SU-DHL-6 (cell line): ENCODE measurements around the gene GINS1.

Source experiments
- H2AFZ ChIP-seq: fragments of 200-600 bp; sonication (generic); 2 replicates; pipeline ENCODE4 v1.6.1; 2014; ENCODE audit warnings: low read depth, mild to moderate bottlenecking, moderate library complexity, mixed read lengths, antibody characterized with exemption, low read length; ENCODE audit not compliant: severe bottlenecking
- H3F3A ChIP-seq: fragments of 200-600 bp; shearing (Covaris generic); 2 replicates; pipeline ENCODE4 v1.6.0; 2016; ENCODE audit warnings: antibody characterized with exemption, mild to moderate bottlenecking; ENCODE audit not compliant: insufficient read depth
- H3K27ac ChIP-seq: fragments of 200-600 bp; sonication (generic); 2 replicates; pipeline ENCODE4 v1.5.1; 2016; ENCODE audit warnings: low read depth, mild to moderate bottlenecking, low read length, moderate library complexity, mixed read lengths
- H3K27me3 ChIP-seq: fragments of 200-600 bp; sonication (generic), shearing (Covaris generic); 2 replicates; pipeline ENCODE4 v1.6.0; 2014; ENCODE audit warnings: mild to moderate bottlenecking, low read length
- H3K36me3 ChIP-seq: fragments of 200-600 bp; sonication (generic); 2 replicates; pipeline ENCODE4 v1.6.1; 2014; ENCODE audit warnings: mild to moderate bottlenecking, low read length, mixed read lengths
- H3K4me2 ChIP-seq: fragments of 300-600, 200-600 bp; shearing (Covaris generic), sonication (generic); 2 replicates; pipeline ENCODE4 v1.6.0; 2014; ENCODE audit warnings: low read length, low read depth, mild to moderate bottlenecking; ENCODE audit not compliant: poor library complexity, severe bottlenecking
- H3K4me3 ChIP-seq: fragments of 200-600 bp; sonication (generic); 2 replicates; pipeline ENCODE4 v1.5.1; 2014; ENCODE audit warnings: antibody characterized with exemption, low read length, mild to moderate bottlenecking, mixed read lengths; ENCODE audit not compliant: insufficient read depth, poor library complexity, severe bottlenecking
- H3K79me2 ChIP-seq: fragments of 200-600 bp; sonication (generic); 2 replicates; pipeline ENCODE4 v1.6.1; 2014; ENCODE audit warnings: mild to moderate bottlenecking, low read length, moderate library complexity; ENCODE audit not compliant: insufficient read depth
- H3K9ac ChIP-seq: fragments of 200-600 bp; sonication (generic); 2 replicates; pipeline ENCODE4 v1.7.0; 2014; ENCODE audit warnings: mild to moderate bottlenecking, low read length
- H3K9me2 ChIP-seq: fragments of 200-600 bp; sonication (generic); replicated peaks from 2 replicates; pipeline ENCODE4 v1.6.1; 2014; ENCODE audit warnings: low read length; ENCODE audit not compliant: insufficient read depth
- H3K9me3 ChIP-seq: fragments of 200-600 bp; sonication (generic); 2 replicates; pipeline ENCODE4 v1.6.1; 2014; ENCODE audit warnings: low read length, mixed read lengths; ENCODE audit not compliant: insufficient read depth
- H4K20me1 ChIP-seq: fragments of 200-600 bp; sonication (generic); 2 replicates; pipeline ENCODE4 v1.6.1; 2014; ENCODE audit warnings: low read depth, mild to moderate bottlenecking, antibody characterized with exemption, low read length, moderate library complexity, mixed read lengths
- EZH2phosphoT487 ChIP-seq: fragments of 200-600 bp; sonication (generic), shearing (Covaris generic); conservative IDR thresholded peaks from 2 replicates; pipeline ENCODE4 v1.6.1; 2018; ENCODE audit warnings: mild to moderate bottlenecking, antibody characterized with exemption, low read length, moderate library complexity, mixed read lengths
- TF ChIP-seq, protein P1 (sequence below): fragments of 200-600 bp; sonication (generic); IDR thresholded peaks from one replicate; pipeline ENCODE4 v1.5.1; 2017; ENCODE audit warnings: antibody characterized with exemption, mild to moderate bottlenecking, low read length, moderate library complexity; ENCODE audit not compliant: insufficient read depth, poor library complexity, severe bottlenecking

Gene GINS1

GRCh38 chr20:25408170-25408547, 686 bp downstream of the GINS1 start:
- peak overlapping the region; percentile 89 for H3K4me3 ChIP-seq
- no peaks in the 10 kb centered on the region for H4K20me1 ChIP-seq
- no peaks in the 10 kb centered on the region for H3K9me2 ChIP-seq
- peak overlapping the region; percentile 52 for H3K27ac ChIP-seq
- H3K9me3 ChIP-seq: peaks cover 6% of the 10 kb centered on the region; the same call in 1 of the 2 replicates
- H3F3A ChIP-seq: no peaks in the 10 kb centered on the region
- H2AFZ ChIP-seq: peak overlapping the region; percentile 95
- H3K79me2 ChIP-seq: peaks cover 44% of the 10 kb centered on the region
- H3K27me3 ChIP-seq: no peaks in the 10 kb centered on the region
- no peaks in the 10 kb centered on the region; the same call in 1 of the 2 replicates for H3K36me3 ChIP-seq
- no peak for TF ChIP-seq EZH2phosphoT487
- TF ChIP-seq, protein P1, sequence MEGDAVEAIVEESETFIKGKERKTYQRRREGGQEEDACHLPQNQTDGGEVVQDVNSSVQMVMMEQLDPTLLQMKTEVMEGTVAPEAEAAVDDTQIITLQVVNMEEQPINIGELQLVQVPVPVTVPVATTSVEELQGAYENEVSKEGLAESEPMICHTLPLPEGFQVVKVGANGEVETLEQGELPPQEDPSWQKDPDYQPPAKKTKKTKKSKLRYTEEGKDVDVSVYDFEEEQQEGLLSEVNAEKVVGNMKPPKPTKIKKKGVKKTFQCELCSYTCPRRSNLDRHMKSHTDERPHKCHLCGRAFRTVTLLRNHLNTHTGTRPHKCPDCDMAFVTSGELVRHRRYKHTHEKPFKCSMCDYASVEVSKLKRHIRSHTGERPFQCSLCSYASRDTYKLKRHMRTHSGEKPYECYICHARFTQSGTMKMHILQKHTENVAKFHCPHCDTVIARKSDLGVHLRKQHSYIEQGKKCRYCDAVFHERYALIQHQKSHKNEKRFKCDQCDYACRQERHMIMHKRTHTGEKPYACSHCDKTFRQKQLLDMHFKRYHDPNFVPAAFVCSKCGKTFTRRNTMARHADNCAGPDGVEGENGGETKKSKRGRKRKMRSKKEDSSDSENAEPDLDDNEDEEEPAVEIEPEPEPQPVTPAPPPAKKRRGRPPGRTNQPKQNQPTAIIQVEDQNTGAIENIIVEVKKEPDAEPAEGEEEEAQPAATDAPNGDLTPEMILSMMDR: no peak
- H3K4me2 ChIP-seq: peak overlapping the region; percentile 80
- peak overlapping the region; percentile 85 for H3K9ac ChIP-seq

DNA sequence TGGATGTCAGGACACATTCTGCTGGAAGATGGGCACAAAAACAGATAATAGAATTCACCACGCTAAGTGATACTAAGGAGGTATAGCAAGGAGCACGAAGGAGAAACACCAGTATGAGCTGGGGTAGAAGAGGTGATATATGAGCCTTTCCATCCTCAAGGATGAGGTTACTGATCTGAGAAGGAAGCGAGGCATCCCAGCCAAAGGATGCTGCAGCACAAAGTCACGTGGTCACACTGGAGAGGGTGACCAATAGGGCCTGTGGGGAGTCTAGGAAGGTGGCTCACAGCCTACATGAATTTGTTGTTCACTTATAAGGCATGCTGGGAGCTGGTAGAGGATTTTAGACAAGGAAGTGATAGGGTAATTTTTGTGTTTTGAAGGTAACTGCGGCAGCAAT, 1.4 kb downstream of the GINS1 start:
- H3K79me2 ChIP-seq: peaks cover 50% of the 10 kb centered on the region
- no peaks in the 10 kb centered on the region for H3K9me2 ChIP-seq
- peak overlapping the region; percentile 89 for H3K4me3 ChIP-seq
- H3K4me2 ChIP-seq: peak overlapping the region; percentile 80
- no peak overlapping the region for H2AFZ ChIP-seq
- no peak for TF ChIP-seq EZH2phosphoT487
- TF ChIP-seq, protein P1: no peak
- H3K27ac ChIP-seq: no peak overlapping the region
- no peaks in the 10 kb centered on the region for H3K27me3 ChIP-seq
- no peaks in the 10 kb centered on the region for H3K9me3 ChIP-seq
- H3K36me3 ChIP-seq: no peaks in the 10 kb centered on the region; the same call in 1 of the 2 replicates
- H4K20me1 ChIP-seq: no peaks in the 10 kb centered on the region
- H3F3A ChIP-seq: no peaks in the 10 kb centered on the region
- peak overlapping the region; percentile 85 for H3K9ac ChIP-seq

DNA sequence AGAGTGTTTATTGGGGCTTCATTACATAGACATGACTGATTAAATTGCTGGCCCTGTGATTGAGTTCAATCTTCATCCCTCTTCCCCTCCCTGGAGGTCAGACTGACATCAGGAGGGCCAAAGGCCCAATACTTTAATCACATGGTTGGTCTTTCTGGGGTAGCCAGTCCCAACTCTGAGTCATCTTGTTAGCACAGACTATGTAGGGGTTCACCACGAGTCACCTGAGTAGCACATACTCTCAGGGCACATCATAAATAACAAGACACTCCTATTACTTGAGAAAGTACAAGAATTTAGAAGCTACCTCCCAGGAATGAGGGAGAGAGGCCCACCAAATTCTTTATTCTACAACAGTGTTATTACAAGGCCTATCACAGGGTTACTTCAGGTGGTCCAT, 11.3 kb downstream of the GINS1 start:
- Histone ChIP-seq H3K9me3 (no peaks in the 10 kb centered on the region), H3K36me3 (peaks cover 28% of the 10 kb centered on the region; the same call in 1 of the 2 replicates), H3K9ac (no peak overlapping the region), H3K9me2 (no peaks in the 10 kb centered on the region), H3K4me3 (no peak overlapping the region), H3K79me2 (peaks cover 3% of the 10 kb centered on the region; the same call in 1 of the 2 replicates), H2AFZ (no peak overlapping the region), H3F3A (0 out of 2 replicates have a peak, but pooled peaks cover 7% of the 10 kb centered on the region), H4K20me1 (no peaks in the 10 kb centered on the region), H3K27ac (no peak overlapping the region), H3K4me2 (no peak overlapping the region), H3K27me3 (no peaks in the 10 kb centered on the region)
- TF ChIP-seq, protein P1: no peak
- TF ChIP-seq EZH2phosphoT487: no peak
